ENCODE data around the gene SRGAP2C.
"Not testable (repeated sequence)": the region's sequence is repeated elsewhere in the genome, so short reads cannot be mapped to it uniquely, and the experiment has no call there.

SRGAP2C gene

GRCh38 chr1:121413821-121414220 is 229.0 kb downstream of the SRGAP2C start:
- Histone ChIP-seq H3K27ac (no peak overlapping the region), H3K4me3 (no peak overlapping the region), H3K9me3 (no peaks in the 10 kb centered on the region), H3K4me1 (peaks cover 0 to 10% (median 3%) of the 10 kb centered on the region in 4 donors), H3K27me3 (no peaks in the 10 kb centered on the region), H3K36me3 (no peaks in the 10 kb centered on the region)
- intact Hi-C loops (cut with DNase I; ENCODE audit: low total_unique reads) = no loop called here
- no peak for DNase-seq
- TF ChIP-seq, protein P1, sequence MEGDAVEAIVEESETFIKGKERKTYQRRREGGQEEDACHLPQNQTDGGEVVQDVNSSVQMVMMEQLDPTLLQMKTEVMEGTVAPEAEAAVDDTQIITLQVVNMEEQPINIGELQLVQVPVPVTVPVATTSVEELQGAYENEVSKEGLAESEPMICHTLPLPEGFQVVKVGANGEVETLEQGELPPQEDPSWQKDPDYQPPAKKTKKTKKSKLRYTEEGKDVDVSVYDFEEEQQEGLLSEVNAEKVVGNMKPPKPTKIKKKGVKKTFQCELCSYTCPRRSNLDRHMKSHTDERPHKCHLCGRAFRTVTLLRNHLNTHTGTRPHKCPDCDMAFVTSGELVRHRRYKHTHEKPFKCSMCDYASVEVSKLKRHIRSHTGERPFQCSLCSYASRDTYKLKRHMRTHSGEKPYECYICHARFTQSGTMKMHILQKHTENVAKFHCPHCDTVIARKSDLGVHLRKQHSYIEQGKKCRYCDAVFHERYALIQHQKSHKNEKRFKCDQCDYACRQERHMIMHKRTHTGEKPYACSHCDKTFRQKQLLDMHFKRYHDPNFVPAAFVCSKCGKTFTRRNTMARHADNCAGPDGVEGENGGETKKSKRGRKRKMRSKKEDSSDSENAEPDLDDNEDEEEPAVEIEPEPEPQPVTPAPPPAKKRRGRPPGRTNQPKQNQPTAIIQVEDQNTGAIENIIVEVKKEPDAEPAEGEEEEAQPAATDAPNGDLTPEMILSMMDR (IDR thresholded peaks at IDR 0.05) = no peak

DNA sequence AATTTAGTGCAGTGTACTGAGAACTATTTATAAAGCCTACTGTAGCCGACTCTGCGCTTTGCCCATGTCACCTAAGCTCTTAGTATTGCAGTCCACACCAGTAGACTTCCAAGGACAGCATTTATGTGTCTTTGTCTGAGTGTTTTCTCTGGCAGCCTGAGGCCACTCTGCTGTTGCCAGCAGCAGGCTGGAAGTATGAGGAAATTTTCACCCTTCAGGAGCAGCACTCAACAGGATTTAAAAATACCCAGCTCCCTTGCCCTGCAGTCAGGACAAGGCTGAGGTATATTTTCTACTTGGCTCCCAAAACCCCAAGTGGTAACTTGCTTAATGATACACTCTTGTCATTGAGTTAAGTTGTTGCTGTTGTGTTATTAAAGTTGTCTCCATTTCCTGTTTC is 230.1 kb downstream of the SRGAP2C start:
- intact Hi-C loops (cut with DNase I; ENCODE audit: low total_unique reads) = no loop called here
- Histone ChIP-seq H3K27ac (no peak overlapping the region), H3K27me3 (no peaks in the 10 kb centered on the region), H3K9me3 (no peaks in the 10 kb centered on the region), H3K36me3 (no peaks in the 10 kb centered on the region), H3K4me1 (peaks cover 0 to 10% (median 3%) of the 10 kb centered on the region in 4 donors), H3K4me3 (no peak overlapping the region)
- TF ChIP-seq, protein P1 (IDR thresholded peaks at IDR 0.05) = no peak
- no peak for DNase-seq

DNA sequence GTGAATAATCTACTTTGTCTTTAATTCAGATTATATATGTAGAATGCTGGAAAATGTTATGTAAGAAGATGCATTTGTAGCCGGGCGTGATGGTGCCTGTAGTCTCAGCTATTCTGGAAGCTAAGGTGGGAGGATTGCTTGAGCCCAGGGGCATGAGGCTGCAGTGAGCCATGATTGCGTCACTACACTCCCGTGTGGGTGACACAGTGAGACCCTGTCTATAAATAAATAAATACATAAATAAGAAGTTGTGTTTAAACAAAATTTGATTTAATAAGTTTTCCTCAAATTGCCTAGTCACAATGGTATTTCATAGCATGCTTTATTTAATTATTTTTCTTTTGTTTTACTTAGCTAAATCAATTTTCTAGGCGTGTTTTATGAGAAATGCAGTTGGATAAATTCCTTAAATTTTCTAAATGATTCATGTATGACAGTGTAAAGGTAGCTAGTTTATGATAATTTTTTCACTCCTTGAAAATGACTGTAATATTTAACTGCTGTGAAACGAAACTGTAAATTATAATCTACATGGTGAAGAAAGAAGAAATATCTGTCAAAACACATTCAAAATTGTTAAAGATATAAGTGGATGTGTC is 232.6 kb downstream of the SRGAP2C start:
- DNase-seq = no peak
- intact Hi-C loops (cut with DNase I; ENCODE audit: low total_unique reads) = no loop called here
- Histone ChIP-seq H3K36me3 (no peaks in the 10 kb centered on the region), H3K4me1 (peaks cover 0 to 10% (median 3%) of the 10 kb centered on the region in 4 donors), H3K4me3 (no peak overlapping the region), H3K9me3 (no peaks in the 10 kb centered on the region), H3K27me3 (no peaks in the 10 kb centered on the region), H3K27ac (no peak overlapping the region)
- TF ChIP-seq, protein P1 (IDR thresholded peaks at IDR 0.05) = no peak

GRCh38 chr1:121418369-121419049 is 233.7 kb downstream of the SRGAP2C start:
- TF ChIP-seq, protein P1 (IDR thresholded peaks at IDR 0.05) = no peak
- no peak for DNase-seq
- intact Hi-C loops (cut with DNase I; ENCODE audit: low total_unique reads) = no loop called here

DNA sequence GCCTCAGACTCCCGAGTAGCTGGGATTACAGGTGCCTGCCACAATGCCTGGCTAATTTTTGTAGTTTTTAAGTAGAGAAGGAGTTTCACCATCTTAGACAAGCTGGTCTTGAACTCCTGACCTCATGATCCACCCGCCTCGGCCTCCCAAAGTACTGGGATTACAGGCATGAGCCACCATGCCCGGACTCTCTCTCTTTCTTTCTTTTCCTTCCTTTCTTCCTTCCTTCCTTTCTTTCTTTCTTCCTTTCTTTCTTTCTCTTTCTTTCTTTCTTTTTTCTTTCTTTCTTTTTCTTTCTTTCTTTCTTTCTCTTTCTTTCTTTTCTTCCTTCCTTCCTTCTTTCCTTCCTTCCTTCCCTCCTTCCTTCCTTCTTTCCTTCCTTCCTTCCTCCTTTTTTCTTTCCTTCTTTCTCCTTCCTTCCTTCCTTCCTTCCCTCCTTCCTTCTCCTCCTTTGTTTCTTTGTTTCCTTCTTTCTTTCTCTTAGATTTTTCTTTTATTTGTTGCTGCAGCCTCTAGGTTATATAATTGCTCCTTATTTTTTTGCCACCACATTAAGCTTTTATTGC is 234.4 kb downstream of the SRGAP2C start:
- H3K4me1 ChIP-seq; H3K9me3 ChIP-seq; H3K36me3 ChIP-seq; H3K27me3 ChIP-seq; H3K4me3 ChIP-seq; DNase-seq; intact Hi-C loops (cut with DNase I; ENCODE audit: low total_unique reads); H3K27ac ChIP-seq: not testable (repeated sequence)

More at GRCh38 chr1:121418369-121419049, 233.7 kb downstream of the SRGAP2C start:
- no peak overlapping the region for H3K27ac ChIP-seq
- no peaks in the 10 kb centered on the region for H3K27me3 ChIP-seq
- no peaks in the 10 kb centered on the region for H3K36me3 ChIP-seq
- no peaks in the 10 kb centered on the region for H3K9me3 ChIP-seq
- peaks cover 0 to 10% (median 3%) of the 10 kb centered on the region in 4 donors for H3K4me1 ChIP-seq
- no peak overlapping the region for H3K4me3 ChIP-seq

DNA sequence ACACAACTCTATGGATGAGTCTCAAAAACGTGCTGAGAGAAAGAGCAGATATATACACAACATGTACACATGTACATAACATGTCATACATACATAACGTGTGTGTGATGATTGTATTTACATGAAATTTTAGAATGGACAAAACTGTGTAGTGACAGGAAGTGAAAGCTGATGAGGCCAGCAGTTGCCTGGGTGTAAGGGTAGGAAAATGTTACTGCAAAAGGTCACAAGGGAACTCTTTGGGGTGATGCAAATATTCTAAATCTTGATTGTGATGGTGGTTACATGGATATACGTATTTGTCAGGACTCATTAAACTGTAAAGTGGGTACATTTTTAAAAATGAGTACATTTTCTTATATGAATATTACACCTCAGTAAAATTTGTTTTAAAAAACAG is 236.7 kb downstream of the SRGAP2C start:
- DNase-seq; H3K4me3 ChIP-seq; H3K27ac ChIP-seq; H3K36me3 ChIP-seq; H3K9me3 ChIP-seq; H3K27me3 ChIP-seq; intact Hi-C loops (cut with DNase I; ENCODE audit: low total_unique reads); H3K4me1 ChIP-seq: not testable (repeated sequence)

GRCh38 chr1:121423956-121424355 is 239.2 kb downstream of the SRGAP2C start:
- intact Hi-C loops (cut with DNase I; ENCODE audit: low total_unique reads); H3K9me3 ChIP-seq; H3K4me3 ChIP-seq; H3K27ac ChIP-seq; H3K4me1 ChIP-seq; DNase-seq; H3K36me3 ChIP-seq; H3K27me3 ChIP-seq: not testable (repeated sequence)

DNA sequence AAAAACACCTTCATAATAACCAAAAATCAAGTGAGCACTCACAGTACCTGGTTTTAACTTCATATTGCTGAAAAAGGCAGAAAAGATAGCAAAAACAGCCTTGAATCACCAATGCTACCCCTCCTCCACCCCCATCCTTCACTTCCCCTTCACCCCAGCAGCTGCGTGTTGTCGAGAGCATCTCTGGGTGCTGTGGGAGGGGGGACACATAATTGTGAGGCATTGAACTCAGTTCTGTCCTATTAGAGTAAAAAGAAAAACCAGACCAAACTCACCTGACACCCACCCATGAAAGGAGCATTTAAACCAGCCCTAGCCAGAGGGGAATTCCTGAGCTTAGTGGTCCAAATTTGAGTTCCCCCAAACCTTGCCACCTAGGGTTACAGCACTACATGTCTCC is 248.7 kb downstream of the SRGAP2C start:
- DNase-seq; H3K36me3 ChIP-seq; H3K4me1 ChIP-seq; H3K9me3 ChIP-seq; H3K4me3 ChIP-seq; H3K27me3 ChIP-seq; intact Hi-C loops (cut with DNase I; ENCODE audit: low total_unique reads); H3K27ac ChIP-seq: not testable (repeated sequence)

GRCh38 chr1:121438862-121439261 is 254.1 kb downstream of the SRGAP2C start:
- intact Hi-C loops (cut with DNase I; ENCODE audit: low total_unique reads); H3K27ac ChIP-seq; DNase-seq: not testable (repeated sequence)

More at GRCh38 chr1:121438862-121439261, 254.1 kb downstream of the SRGAP2C start:
- not testable (repeated sequence) for H3K4me3 ChIP-seq, H3K9me3 ChIP-seq, H3K4me1 ChIP-seq, H3K36me3 ChIP-seq, H3K27me3 ChIP-seq

Measured in tibial artery (tissue), 4 donors.